ENCODE data around the gene PHF14.

DNA sequence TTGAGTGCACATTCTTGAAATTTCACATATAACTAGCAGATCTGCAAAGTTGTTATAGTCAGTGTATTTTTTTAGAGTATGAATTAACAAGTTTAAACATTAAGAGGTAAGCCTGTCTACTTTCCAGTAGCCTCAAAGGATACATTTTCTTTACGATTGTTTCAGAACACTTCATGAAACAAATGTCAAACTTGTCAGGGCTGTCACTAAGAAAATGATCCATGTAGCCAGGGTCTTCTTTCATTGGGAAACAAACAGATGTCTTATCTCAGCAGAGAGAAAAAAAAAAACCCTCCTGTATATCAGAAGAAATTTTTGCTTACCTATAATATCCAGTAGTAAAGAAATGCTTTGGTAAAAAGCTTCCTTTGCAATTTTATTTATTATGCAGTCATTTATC is 192.4 kb downstream of the PHF14 start:
- TF ChIP-seq, protein P1, sequence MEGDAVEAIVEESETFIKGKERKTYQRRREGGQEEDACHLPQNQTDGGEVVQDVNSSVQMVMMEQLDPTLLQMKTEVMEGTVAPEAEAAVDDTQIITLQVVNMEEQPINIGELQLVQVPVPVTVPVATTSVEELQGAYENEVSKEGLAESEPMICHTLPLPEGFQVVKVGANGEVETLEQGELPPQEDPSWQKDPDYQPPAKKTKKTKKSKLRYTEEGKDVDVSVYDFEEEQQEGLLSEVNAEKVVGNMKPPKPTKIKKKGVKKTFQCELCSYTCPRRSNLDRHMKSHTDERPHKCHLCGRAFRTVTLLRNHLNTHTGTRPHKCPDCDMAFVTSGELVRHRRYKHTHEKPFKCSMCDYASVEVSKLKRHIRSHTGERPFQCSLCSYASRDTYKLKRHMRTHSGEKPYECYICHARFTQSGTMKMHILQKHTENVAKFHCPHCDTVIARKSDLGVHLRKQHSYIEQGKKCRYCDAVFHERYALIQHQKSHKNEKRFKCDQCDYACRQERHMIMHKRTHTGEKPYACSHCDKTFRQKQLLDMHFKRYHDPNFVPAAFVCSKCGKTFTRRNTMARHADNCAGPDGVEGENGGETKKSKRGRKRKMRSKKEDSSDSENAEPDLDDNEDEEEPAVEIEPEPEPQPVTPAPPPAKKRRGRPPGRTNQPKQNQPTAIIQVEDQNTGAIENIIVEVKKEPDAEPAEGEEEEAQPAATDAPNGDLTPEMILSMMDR (IDR thresholded peaks at IDR 0.05; ENCODE audit: low read length): no peak
- no peak for TF ChIP-seq EZH2 (optimal IDR thresholded peaks at IDR 0.05; ENCODE audit: low read depth, low read length)

All from MM.1S (cell line).